HepG2 (cell line): ENCODE results near the gene RFC2. TPM values are rescaled to one million over a fixed set of nuclear protein-coding genes. Genes with fewer than 3 reads are reported as not detected.

Experiments used
- AKAP8 ChIP-seq: sonication (generic); formaldehyde crosslinking; IDR thresholded peaks from 2 replicates; pipeline ENCODE4 v1.5.1; 2020; ENCODE audit warnings: mild to moderate bottlenecking, missing genetic modification reagents
- CHD2 ChIP-seq: IDR thresholded peaks from 2 replicates; pipeline ENCODE4 v1.6.1; 2011; ENCODE audit warnings: low read depth, low read length, improper control_type of control experiment
- CREB3 ChIP-seq: sonication (generic); formaldehyde crosslinking; IDR thresholded peaks from 2 replicates; pipeline ENCODE4 v1.5.0; 2020; ENCODE audit warnings: missing genetic modification reagents
- DBP ChIP-seq: sonication (generic); formaldehyde crosslinking; IDR thresholded peaks from 2 replicates; pipeline ENCODE4 v1.4.0; 2020; ENCODE audit warnings: missing genetic modification reagents; ENCODE audit errors: not compliant biosample characterization
- DPF2 ChIP-seq: sonication (generic); formaldehyde crosslinking; IDR thresholded peaks from 2 replicates; pipeline ENCODE4 v1.4.0; 2020; ENCODE audit warnings: mild to moderate bottlenecking, low read depth, missing genetic modification reagents, borderline replicate concordance
- EED ChIP-seq: sonication (generic); formaldehyde crosslinking; IDR thresholded peaks from 2 replicates; pipeline ENCODE4 v1.5.0; 2020; ENCODE audit warnings: mild to moderate bottlenecking, missing genetic modification reagents
- GLMP ChIP-seq: sonication (generic); formaldehyde crosslinking; IDR thresholded peaks from 2 replicates; pipeline ENCODE4 v1.9.0; 2021; ENCODE audit warnings: missing genetic modification reagents, mild to moderate bottlenecking, borderline replicate concordance
- MEF2D ChIP-seq: sonication (generic); formaldehyde crosslinking; IDR thresholded peaks from 2 replicates; pipeline ENCODE4 v1.5.1; 2020; ENCODE audit warnings: mild to moderate bottlenecking, missing genetic modification reagents
- MYPOP ChIP-seq: sonication (generic); formaldehyde crosslinking; IDR thresholded peaks from 2 replicates; pipeline ENCODE4 v1.8.1; 2023; ENCODE audit warnings: mild to moderate bottlenecking, moderate library complexity, missing genetic modification reagents
- PAF1 ChIP-seq: IDR thresholded peaks from 2 replicates; pipeline ENCODE4 v1.6.1; 2016; ENCODE audit warnings: missing genetic modification reagents, missing compliant biosample characterization
- PCBP2 ChIP-seq: fragments of 200-400 bp; formaldehyde crosslinking; optimal IDR thresholded peaks from 2 replicates; pipeline ENCODE3; 2018; ENCODE audit warnings: low read length, low read depth; ENCODE audit not compliant: poor library complexity, severe bottlenecking
- POLR2AphosphoS2 ChIP-seq: IDR thresholded peaks from 2 replicates; pipeline ENCODE4 v1.6.1; 2011; ENCODE audit warnings: low read depth, low read length, improper control_type of control experiment
- TRIM24 ChIP-seq: sonication (generic); formaldehyde crosslinking; IDR thresholded peaks from 2 replicates; pipeline ENCODE4 v1.8.0; 2022; ENCODE audit warnings: mild to moderate bottlenecking, missing genetic modification reagents
- ZFAT ChIP-seq: sonication (generic); formaldehyde crosslinking; conservative IDR thresholded peaks from 2 replicates; pipeline ENCODE4 v1.8.1; 2023; ENCODE audit warnings: missing genetic modification reagents, inconsistent platforms
- ZFP91 ChIP-seq: sonication (generic); formaldehyde crosslinking; IDR thresholded peaks from 2 replicates; pipeline ENCODE4 v1.9.0; 2022; ENCODE audit warnings: missing genetic modification reagents, mild to moderate bottlenecking, borderline replicate concordance
- ZNF17 ChIP-seq: sonication (generic); formaldehyde crosslinking; IDR thresholded peaks from 2 replicates; pipeline ENCODE4 v1.5.0; 2020; ENCODE audit warnings: mild to moderate bottlenecking, missing genetic modification reagents
- ZNF704 ChIP-seq: sonication (generic); formaldehyde crosslinking; IDR thresholded peaks from 2 replicates; pipeline ENCODE4 v1.8.1; 2023; ENCODE audit warnings: mild to moderate bottlenecking, inconsistent platforms, moderate library complexity, missing genetic modification reagents, borderline replicate concordance
- ZXDC ChIP-seq: sonication (generic); formaldehyde crosslinking; IDR thresholded peaks from 2 replicates; pipeline ENCODE4 v1.5.0; 2020; ENCODE audit warnings: mild to moderate bottlenecking, missing genetic modification reagents
- polyA plus RNA-seq, 8 experiments: library from polyadenylated mRNA; depleted of rRNA in 3 of 8; stranded (reverse) in 7 of 8; unstranded in 1 of 8; fragments of >200 nt; fragmentation: Illumina TruSeq in 4 of 8; extraction: Trizol in 4 of 8; gene quantifications; 2 replicates each; pipeline versions ENCODE4 v1.2.1 to v1.2.3, GENCODE V29; 2011 to 2016; ENCODE audit warnings: low read depth in 4 of 8, missing spikeins in 1 of 8, mixed read lengths in 1 of 8; ENCODE audit not compliant: insufficient read depth in 1 of 8
- total RNA-seq, 5 experiments: library from RNA; depleted of rRNA; stranded (reverse); fragments of >200 nt; fragmentation: Illumina TruSeq; extraction: Trizol; gene quantifications; 2 replicates each; pipeline ENCODE4 v1.2.3, GENCODE V29; 2016; ENCODE audit warnings: low read depth in 1 of 5

Gene RFC2
- total and polyA plus RNA-seq, 2 of the 13 experiments (the other 11 are each of a cell fraction or from before 2014, with no cell fraction given), result 14.6 to 43.5 TPM

GRCh38 chr7:74292757-74293576 lies 38.8 kb upstream of the RFC2 start (continued):
- TF ChIP-seq GLMP, result no peak
- TF ChIP-seq MEF2D (CRISPR knock-in tag), result peak; percentile 46; the same call in 1 of the 2 replicates
- no peak for TF ChIP-seq PAF1
- TF ChIP-seq CHD2, result no peak; the same call in 1 of the 2 replicates
- TF ChIP-seq ZFP91 (CRISPR knock-in tag), result peak; percentile 98
- peak; percentile 50; the same call in 1 of the 2 replicates for TF ChIP-seq MYPOP
- no peak for TF ChIP-seq EED (CRISPR knock-in tag)
- TF ChIP-seq TRIM24, result no peak
- TF ChIP-seq ZFAT (CRISPR knock-in tag), result no peak
- TF ChIP-seq ZNF704 (CRISPR knock-in tag), result peak; percentile 56; the same call in 1 of the 2 replicates
- no peak for TF ChIP-seq CREB3
- TF ChIP-seq POLR2AphosphoS2, result no peak
- TF ChIP-seq DBP (CRISPR knock-in tag), result no peak
- TF ChIP-seq ZNF17, result no peak
- no peak; the same call in 1 of the 2 replicates for TF ChIP-seq AKAP8 (CRISPR knock-in tag)
- no peak for TF ChIP-seq PCBP2
- TF ChIP-seq ZXDC (CRISPR knock-in tag), result no peak
- no peak for TF ChIP-seq DPF2 (CRISPR knock-in tag)
